Esophagus squamous epithelium (tissue), 4 donors: ENCODE measurements around the gene NRXN3.

ENCODE experiments used
- POLR2A ChIP-seq, 4 donors: fragments of 450-650 bp; IDR thresholded peaks; one replicate each; pipeline ENCODE4 v1.6.1; 2017; ENCODE audit warnings: antibody characterized with exemption in 4 of 4, mild to moderate bottlenecking in 4 of 4, moderate library complexity in 3 of 4
- TF ChIP-seq, protein P1 (sequence below), 6 experiments: fragments of 450-650 bp in 4 of 6; fragments of 200-600 bp in 2 of 6; sonication (generic) in 2 of 6; IDR thresholded peaks; one replicate each; pipeline ENCODE4 v1.5.1; 2016 to 2019; ENCODE audit warnings: antibody characterized with exemption in 6 of 6, mild to moderate bottlenecking in 4 of 6, moderate library complexity in 4 of 6

DNA sequence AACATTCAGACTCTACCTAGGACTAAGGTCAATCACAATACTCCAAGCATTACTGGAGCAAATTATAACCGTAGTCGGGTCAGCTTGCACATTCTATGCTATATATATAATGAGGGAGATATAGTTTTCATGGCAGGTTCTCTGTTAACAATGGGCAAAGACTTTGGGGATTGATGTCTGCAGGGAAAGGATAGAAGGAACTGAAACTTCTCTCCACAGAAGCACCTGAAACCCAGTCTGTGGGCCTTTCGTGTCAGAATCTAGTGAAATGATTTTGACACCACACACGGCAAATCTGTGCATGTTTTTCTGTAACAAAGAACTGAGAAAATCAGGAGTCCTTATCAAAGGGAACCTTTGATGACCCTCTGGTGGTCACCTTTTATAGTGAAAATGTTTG, 847.4 kb downstream of the NRXN3 start:
- TF ChIP-seq, protein P1, sequence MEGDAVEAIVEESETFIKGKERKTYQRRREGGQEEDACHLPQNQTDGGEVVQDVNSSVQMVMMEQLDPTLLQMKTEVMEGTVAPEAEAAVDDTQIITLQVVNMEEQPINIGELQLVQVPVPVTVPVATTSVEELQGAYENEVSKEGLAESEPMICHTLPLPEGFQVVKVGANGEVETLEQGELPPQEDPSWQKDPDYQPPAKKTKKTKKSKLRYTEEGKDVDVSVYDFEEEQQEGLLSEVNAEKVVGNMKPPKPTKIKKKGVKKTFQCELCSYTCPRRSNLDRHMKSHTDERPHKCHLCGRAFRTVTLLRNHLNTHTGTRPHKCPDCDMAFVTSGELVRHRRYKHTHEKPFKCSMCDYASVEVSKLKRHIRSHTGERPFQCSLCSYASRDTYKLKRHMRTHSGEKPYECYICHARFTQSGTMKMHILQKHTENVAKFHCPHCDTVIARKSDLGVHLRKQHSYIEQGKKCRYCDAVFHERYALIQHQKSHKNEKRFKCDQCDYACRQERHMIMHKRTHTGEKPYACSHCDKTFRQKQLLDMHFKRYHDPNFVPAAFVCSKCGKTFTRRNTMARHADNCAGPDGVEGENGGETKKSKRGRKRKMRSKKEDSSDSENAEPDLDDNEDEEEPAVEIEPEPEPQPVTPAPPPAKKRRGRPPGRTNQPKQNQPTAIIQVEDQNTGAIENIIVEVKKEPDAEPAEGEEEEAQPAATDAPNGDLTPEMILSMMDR (IDR thresholded peaks at IDR 0.05), result no peak
- no peak for TF ChIP-seq POLR2A (IDR thresholded peaks at IDR 0.05)
